Activated effector memory CD4-positive, alpha-beta T cell treated with anti-CD3 and anti-CD28 coated beads, Interleukin-2, amount 50 U/mL, for 16 hours (primary cell): ENCODE results near the gene AP3B2.

ENCODE experiments used
- DNase-seq: peaks from one replicate; pipeline ENCODE4 v3.0.0-alpha.2; 2020

Gene AP3B2

GRCh38 chr15:82697735-82698407 lies 11.8 kb downstream of the AP3B2 start:
- DNase-seq = no peak

GRCh38 chr15:82692171-82692570 lies 17.5 kb downstream of the AP3B2 start:
- no peak for DNase-seq

- no peak for DNase-seq
These were observed 20.5 kb downstream of the AP3B2 start for GRCh38 chr15:82689147-82689546.

- no peak for DNase-seq
These were observed 21.0 kb downstream of the AP3B2 start for GRCh38 chr15:82688691-82689090.

- DNase-seq = no peak
These were observed 28.3 kb downstream of the AP3B2 start for GRCh38 chr15:82681371-82681770.

- peak; percentile 92 for DNase-seq
These were observed 29.2 kb downstream of the AP3B2 start for GRCh38 chr15:82680200-82681102.

GRCh38 chr15:82679626-82680199 lies 30.0 kb downstream of the AP3B2 start:
- DNase-seq = no peak

GRCh38 chr15:82677720-82678323 lies 31.9 kb downstream of the AP3B2 start:
- no peak for DNase-seq

GRCh38 chr15:82674873-82675272 lies 34.8 kb downstream of the AP3B2 start:
- DNase-seq = no peak

- no peak for DNase-seq
These were observed 39.0 kb downstream of the AP3B2 start for GRCh38 chr15:82670699-82671098.

- no peak for DNase-seq
These were observed 43.1 kb downstream of the AP3B2 start for GRCh38 chr15:82666606-82667005.

GRCh38 chr15:82664021-82664420 lies 45.7 kb downstream of the AP3B2 start:
- DNase-seq = no peak

GRCh38 chr15:82663186-82663600 lies 46.5 kb downstream of the AP3B2 start:
- DNase-seq = peak; percentile 74

GRCh38 chr15:82662641-82663040 lies 47.0 kb downstream of the AP3B2 start:
- no peak for DNase-seq

- DNase-seq = no peak
These were observed 49.3 kb downstream of the AP3B2 start for GRCh38 chr15:82660378-82660777.

- DNase-seq = no peak
These were observed 52.9 kb downstream of the AP3B2 start for GRCh38 chr15:82656641-82657266.

- no peak for DNase-seq
These were observed 54.1 kb downstream of the AP3B2 start for GRCh38 chr15:82655606-82656005.

GRCh38 chr15:82653483-82654168 lies 56.0 kb downstream of the AP3B2 start:
- DNase-seq = no peak

- DNase-seq = no peak
These were observed 58.0 kb downstream of the AP3B2 start for GRCh38 chr15:82651708-82652107.

- DNase-seq = no peak
These were observed 59.5 kb downstream of the AP3B2 start for GRCh38 chr15:82650046-82650670.

- no peak for DNase-seq
These were observed 60.3 kb downstream of the AP3B2 start for GRCh38 chr15:82649226-82649999.
